ENCODE data around the gene PLIN5. TPM values are rescaled to one million over a fixed set of nuclear protein-coding genes. Genes with fewer than 3 reads are reported as not detected.

PLIN5 gene
- total and polyA plus RNA-seq, 10 of the 15 experiments (the other 5 are each of a cell fraction or from before 2014, with no cell fraction given) = 0.15 to 0.33 TPM; not detected in 8

DNA sequence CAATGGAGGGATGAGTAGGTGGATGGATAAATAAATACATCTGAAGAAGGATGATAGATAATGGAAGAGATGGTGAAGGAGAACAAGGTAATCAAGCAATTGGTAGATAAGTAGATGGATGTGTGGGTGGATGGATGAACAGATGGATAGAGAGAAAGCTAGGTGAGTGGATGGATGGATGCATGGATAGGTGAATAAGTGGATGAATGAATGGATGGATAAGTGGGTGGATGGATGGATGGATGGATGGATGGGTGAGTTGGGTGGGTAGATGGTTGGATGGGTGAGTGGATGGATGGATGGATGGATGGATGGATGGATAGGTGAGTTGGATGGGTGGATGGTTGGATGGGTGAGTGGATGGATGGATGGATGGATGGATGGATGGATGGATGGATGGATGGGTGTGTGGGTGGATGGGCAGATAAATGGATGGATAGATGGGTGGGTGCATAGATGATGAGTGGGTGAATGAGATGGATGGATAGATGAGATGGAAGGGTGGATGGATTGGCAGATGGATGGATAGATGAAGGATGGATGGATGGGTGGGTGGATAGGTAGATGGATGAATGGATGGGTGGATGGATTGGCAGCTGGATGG, 18.2 kb upstream of the PLIN5 start:
- Histone ChIP-seq H3K36me3 (ENCODE audit: control insufficient read depth in 2 of 2, insufficient read depth in 2 of 2, low read length in 1 of 2) (no peaks in the 10 kb centered on the region), H4K20me1 (ENCODE audit: control insufficient read depth, insufficient read depth) (no peaks in the 10 kb centered on the region), H3K4me3 (no peak overlapping the region), H3K9me3 (replicated peaks; ENCODE audit: control insufficient read depth, insufficient read depth, low read length) (no peaks in the 10 kb centered on the region), H3K4me2 (ENCODE audit: control insufficient read depth, insufficient read depth) (no peak overlapping the region), H3K9ac (ENCODE audit: control insufficient read depth, insufficient read depth, low read length) (no peak overlapping the region), H2AFZ (ENCODE audit: control insufficient read depth, low read depth, low read length) (no peak overlapping the region), H3K4me1 (ENCODE audit: control insufficient read depth, insufficient read depth, low read length) (no peaks in the 10 kb centered on the region), H3K27ac (ENCODE audit: control insufficient read depth, insufficient read depth) (no peak overlapping the region), H3K27me3 (replicated peaks in 1 of 2; ENCODE audit: control insufficient read depth in 2 of 2, insufficient read depth in 2 of 2, low read length in 1 of 2) (no peaks in the 10 kb centered on the region), H3K79me2 (ENCODE audit: control insufficient read depth, insufficient read depth, low read length) (no peaks in the 10 kb centered on the region)
- no peak for TF ChIP-seq NFYA (IDR thresholded peaks at IDR 0.05; ENCODE audit: borderline replicate concordance, low read depth, low read length)
- no peak for TF ChIP-seq STAT1 (conservative IDR thresholded peaks at IDR 0.05)
- TF ChIP-seq TCF3 (IDR thresholded peaks at IDR 0.05; ENCODE audit: borderline replicate concordance, insufficient read depth, low read depth, low read length) = no peak
- TF ChIP-seq MEF2A (IDR thresholded peaks at IDR 0.05; ENCODE audit: insufficient read depth, low read depth, low read length) = no peak
- ChIA-PET CTCF (no interaction called here), RAD21 (ENCODE audit: unreplicated experiment) (no interaction called here), SMC1A (ENCODE audit: uncharacterized antibody, unreplicated experiment) (no interaction called here), POLR2A (no interaction called here)
- ATAC-seq (no peak), FAIRE-seq (no peak), DNase-seq (ENCODE audit: low read depth, low spot score) (no peak)
- in situ Hi-C loops (cut with MboI) = no loop called here
- intact Hi-C loops (cut with micrococcal nuclease; ENCODE audit: unreplicated experiment) = no loop called here
- no TSS peak for BruUV-seq (replicated peaks)

DNA sequence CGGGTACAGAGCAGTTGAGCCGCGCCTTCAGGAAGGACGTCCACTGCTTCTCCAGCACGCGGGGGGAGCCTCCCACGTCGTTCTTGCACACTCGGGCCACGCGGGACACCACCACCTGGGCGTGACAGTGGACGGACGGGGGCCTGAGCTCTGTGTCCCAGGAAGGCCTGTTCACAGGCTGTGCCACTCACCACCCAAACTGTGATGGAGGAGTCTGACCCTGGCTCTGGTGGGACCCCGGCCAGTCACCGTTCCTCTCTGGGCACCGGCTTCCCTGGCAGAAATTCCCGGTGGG, 17.4 kb upstream of the PLIN5 start:
- Histone ChIP-seq H3K36me3 (ENCODE audit: control insufficient read depth in 2 of 2, insufficient read depth in 2 of 2, low read length in 1 of 2) (no peaks in the 10 kb centered on the region), H3K9ac (ENCODE audit: control insufficient read depth, insufficient read depth, low read length) (no peak overlapping the region), H2AFZ (ENCODE audit: control insufficient read depth, low read depth, low read length) (no peak overlapping the region), H3K9me3 (replicated peaks; ENCODE audit: control insufficient read depth, insufficient read depth, low read length) (no peaks in the 10 kb centered on the region), H3K4me3 (no peak overlapping the region), H3K79me2 (ENCODE audit: control insufficient read depth, insufficient read depth, low read length) (no peaks in the 10 kb centered on the region), H3K4me2 (ENCODE audit: control insufficient read depth, insufficient read depth) (no peak overlapping the region), H3K27me3 (replicated peaks in 1 of 2; ENCODE audit: control insufficient read depth in 2 of 2, insufficient read depth in 2 of 2, low read length in 1 of 2) (no peaks in the 10 kb centered on the region), H4K20me1 (ENCODE audit: control insufficient read depth, insufficient read depth) (no peaks in the 10 kb centered on the region), H3K4me1 (ENCODE audit: control insufficient read depth, insufficient read depth, low read length) (no peaks in the 10 kb centered on the region), H3K27ac (ENCODE audit: control insufficient read depth, insufficient read depth) (no peak overlapping the region)
- WGBS (ENCODE audit: insufficient coverage, insufficient replicate concordance, low lambda C conversion rate, missing lambda C conversion rate) = 79% methylated on average over 15 of the region's 18 CpGs
- DNase-seq (ENCODE audit: low read depth, low spot score) (no peak), ATAC-seq (no peak), FAIRE-seq (no peak)
- ChIA-PET CTCF (no interaction called here), RAD21 (ENCODE audit: unreplicated experiment) (no interaction called here), POLR2A (no interaction called here), SMC1A (ENCODE audit: uncharacterized antibody, unreplicated experiment) (no interaction called here)
- in situ Hi-C loops (cut with MboI) = no loop called here
- no TSS peak for BruUV-seq (replicated peaks)
- intact Hi-C loops (cut with micrococcal nuclease; ENCODE audit: unreplicated experiment) = no loop called here
- no peak for TF ChIP-seq KAT2A (conservative IDR thresholded peaks at IDR 0.05; ENCODE audit: control insufficient read depth, low read depth, low read length)
- TF ChIP-seq MAX (IDR thresholded peaks at IDR 0.05; ENCODE audit: low read depth, low read length) = no peak
- TF ChIP-seq MYB (IDR thresholded peaks at IDR 0.05; ENCODE audit: borderline replicate concordance, low read depth, low read length) = no peak
- TF ChIP-seq ZNF207 (IDR thresholded peaks at IDR 0.05; ENCODE audit: borderline replicate concordance) = no peak
- no peak for TF ChIP-seq ETV6 (conservative IDR thresholded peaks at IDR 0.05 in 1 of 2, IDR thresholded peaks at IDR 0.05 in 1 of 2; ENCODE audit: borderline replicate concordance in 1 of 2, low read depth in 1 of 2)
- TF ChIP-seq, protein P1, sequence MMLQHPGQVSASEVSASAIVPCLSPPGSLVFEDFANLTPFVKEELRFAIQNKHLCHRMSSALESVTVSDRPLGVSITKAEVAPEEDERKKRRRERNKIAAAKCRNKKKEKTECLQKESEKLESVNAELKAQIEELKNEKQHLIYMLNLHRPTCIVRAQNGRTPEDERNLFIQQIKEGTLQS (IDR thresholded peaks at IDR 0.05; ENCODE audit: borderline replicate concordance, extremely low read depth, low read depth, low read length) = no peak
- no peak for TF ChIP-seq CEBPZ (IDR thresholded peaks at IDR 0.05; ENCODE audit: low read depth, low read length)
- TF ChIP-seq SMAD5 (IDR thresholded peaks at IDR 0.05; ENCODE audit: low read depth) = no peak
- TF ChIP-seq MLLT1 (IDR thresholded peaks at IDR 0.05) = no peak
